ENCODE measurements around the gene IARS1.
A peak's percentile ranks its signal among the peaks of the same experiment; 100 is the strongest.

GRCh38 chr9:92245005-92245797 lies 48.3 kb downstream of the IARS1 start:
- TF ChIP-seq POLR2A (IDR thresholded peaks at IDR 0.05; ENCODE audit: low read depth, low read length) = peak; percentile 61; the same call in 1 of the 2 replicates
- peak; percentile 86 for TF ChIP-seq FOS (IDR thresholded peaks at IDR 0.05; ENCODE audit: low read depth, low read length)
- TF ChIP-seq ELK1 (IDR thresholded peaks at IDR 0.05; ENCODE audit: borderline replicate concordance, low read depth, low read length) = no peak
- no peak for TF ChIP-seq SMC3 (IDR thresholded peaks at IDR 0.05; ENCODE audit: low read depth, low read length)
- no peak for TF ChIP-seq CTCF (conservative IDR thresholded peaks at IDR 0.05; ENCODE audit: low read depth, low read length)
- peak; percentile 97 for TF ChIP-seq CEBPB (IDR thresholded peaks at IDR 0.05; ENCODE audit: low read depth, low read length)
- no peak for TF ChIP-seq RAD21 (IDR thresholded peaks at IDR 0.05; ENCODE audit: low read length)
